GM10248 (cell line): ENCODE measurements around the gene DSCAML1.

Experiments used
- CTCF ChIA-PET: fragments of 300-600 bp; sonication (Branson Sonifier 250); formaldehyde crosslinking; extraction: SDS; loops from one replicate; lab custom pipeline; 2021; ENCODE audit warnings: antibody characterized with exemption; lab: Yijun Ruan, JAX
- POLR2A ChIA-PET: fragments of 350-650 bp; sonication (Branson Sonifier 250); formaldehyde crosslinking; extraction: SDS; loops from one replicate; lab custom pipeline; 2020; ENCODE audit warnings: antibody characterized with exemption; lab: Yijun Ruan, JAX
- DNase-seq: peaks from one replicate; pipeline ENCODE4 v3.0.0; 2012; ENCODE audit errors: extremely low spot score
- CTCF ChIP-seq: IDR thresholded peaks from 2 replicates; pipeline ENCODE4 v1.5.1; 2012; ENCODE audit warnings: mild to moderate bottlenecking, low read depth; ENCODE audit errors: extremely low read depth, missing control alignments, control extremely low read depth

Gene DSCAML1

GRCh38 chr11:117521974-117522373 is 275.0 kb downstream of the DSCAML1 start:
- TF ChIP-seq CTCF: no peak
- POLR2A ChIA-PET: no interaction called here
- CTCF ChIA-PET: no interaction called here
- no peak for DNase-seq

DNA sequence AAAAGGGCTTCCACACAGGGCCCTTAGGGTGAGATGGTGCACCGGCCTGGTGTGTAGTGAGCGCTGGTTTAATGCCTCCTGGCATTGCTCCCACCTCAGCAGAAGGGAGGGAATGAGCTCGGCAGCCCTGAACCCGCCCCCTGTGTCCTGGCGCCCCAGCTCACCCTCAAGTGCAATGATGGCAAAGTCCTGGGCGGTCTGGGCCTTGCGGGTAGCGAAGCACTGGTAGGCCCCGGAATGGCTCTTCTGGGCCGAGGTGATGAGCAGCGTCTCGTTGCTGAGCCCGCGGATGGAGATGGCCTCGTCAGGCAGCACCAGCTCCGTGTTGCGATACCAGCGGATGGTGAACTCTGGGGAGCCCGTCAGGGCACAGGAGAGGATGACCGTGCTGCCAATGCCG is 276.1 kb downstream of the DSCAML1 start:
- CTCF ChIA-PET: interaction anchor here (1.2 kb wide), 1 partner anchor 13 kb away, joined by 4 read pairs; no protein-coding TSS in a partner anchor
- TF ChIP-seq CTCF: no peak
- no peak for DNase-seq
- POLR2A ChIA-PET: no interaction called here

DNA sequence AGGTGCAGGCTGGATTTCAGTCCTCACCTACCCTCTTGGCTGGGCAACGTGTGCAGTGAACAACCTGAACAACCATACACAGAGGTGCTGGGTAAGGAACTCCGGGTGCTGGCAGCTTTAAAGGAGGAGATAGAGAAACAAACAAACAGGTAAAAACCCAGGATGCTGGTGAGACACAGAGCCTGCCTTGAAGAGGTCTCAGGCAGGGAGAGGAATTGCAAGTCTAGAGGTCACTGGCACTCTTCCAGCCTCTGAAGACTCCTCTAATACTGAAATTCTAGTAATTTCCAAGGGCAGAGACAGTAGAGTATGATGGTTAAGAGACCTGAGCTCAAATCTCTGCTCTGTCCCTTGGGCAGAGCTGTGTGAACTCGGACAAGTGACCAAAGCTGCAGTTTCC is 276.8 kb downstream of the DSCAML1 start:
- ChIA-PET CTCF (no interaction called here), POLR2A (no interaction called here)
- DNase-seq: no peak
- TF ChIP-seq CTCF: no peak

- ChIA-PET POLR2A (no interaction called here), CTCF (no interaction called here)
- TF ChIP-seq CTCF: no peak
- DNase-seq: no peak
Measured at GRCh38 chr11:117519590-117519989, 277.4 kb downstream of the DSCAML1 start.

DNA sequence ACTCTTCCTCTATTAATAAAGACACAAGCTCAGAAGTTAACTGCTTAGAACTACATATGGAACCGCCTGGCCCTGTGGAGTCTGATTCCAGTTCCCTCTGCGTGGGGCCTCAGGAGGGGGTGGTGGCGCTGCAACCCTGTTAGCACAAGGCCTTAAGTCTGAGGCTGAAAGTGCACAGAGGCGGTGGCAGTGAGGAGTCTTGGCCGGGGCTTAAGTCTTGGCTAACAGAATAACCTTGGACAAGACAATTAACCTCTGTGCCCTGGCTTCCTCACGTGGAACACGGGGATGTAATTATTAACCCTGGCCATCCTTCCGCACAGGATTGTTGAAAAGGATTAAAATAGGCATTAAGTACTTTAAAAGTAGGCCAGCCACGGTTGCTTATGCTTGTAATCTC is 277.8 kb downstream of the DSCAML1 start:
- no peak for DNase-seq
- CTCF ChIA-PET: interaction anchor here (1.5 kb wide), 1 partner anchor 93 kb away, joined by 4 read pairs; no protein-coding TSS in a partner anchor
- POLR2A ChIA-PET: no interaction called here
- no peak for TF ChIP-seq CTCF

- no peak for TF ChIP-seq CTCF
- POLR2A ChIA-PET: no interaction called here
- DNase-seq: no peak
- CTCF ChIA-PET: interaction anchor here (1.5 kb wide), 1 partner anchor 92 kb away, joined by 4 read pairs; no protein-coding TSS in a partner anchor
Measured at GRCh38 chr11:117518455-117518854, 278.6 kb downstream of the DSCAML1 start.
